H1 (cell line): ENCODE data around the gene MAP7.
A peak's percentile ranks its signal among the peaks of the same experiment; 100 is the strongest.

Source experiments
- BRCA1 ChIP-seq: IDR thresholded peaks from 2 replicates; pipeline ENCODE4 v1.6.1; 2012; ENCODE audit warnings: low read depth, low read length, improper control_type of control experiment
- CEBPB ChIP-seq: IDR thresholded peaks from 2 replicates; pipeline ENCODE4 v1.6.1; 2012; ENCODE audit warnings: low read depth, low read length
- CTCF ChIP-seq, 3 experiments: IDR thresholded peaks; 1 replicate in 2 of 3; 2 replicates in 1 of 3; pipeline versions ENCODE4 v1.5.1 to v1.6.1; 2011; ENCODE audit warnings: low read length in 3 of 3, mild to moderate bottlenecking in 3 of 3, inconsistent platforms in 2 of 3, low read depth in 1 of 3, moderate library complexity in 1 of 3; ENCODE audit not compliant: insufficient read depth in 1 of 3; ENCODE audit errors: control extremely low read depth in 1 of 3
- EGR1 ChIP-seq: IDR thresholded peaks from 2 replicates; pipeline ENCODE4 v1.6.1; 2011; ENCODE audit warnings: low read depth, low read length, borderline replicate concordance
- EP300 ChIP-seq, 2 experiments: IDR thresholded peaks; 1 replicate in 1 of 2; 2 replicates in 1 of 2; pipeline ENCODE4 v1.6.1; 2011 to 2012; ENCODE audit warnings: low read depth in 2 of 2, low read length in 2 of 2, mild to moderate bottlenecking in 2 of 2, borderline replicate concordance in 1 of 2, inconsistent platforms in 1 of 2, moderate library complexity in 1 of 2
- HDAC2 ChIP-seq, 2 experiments: fragments of 300-600 bp in 1 of 2; sonication (generic) in 1 of 2; IDR thresholded peaks; 2 replicates each; pipeline ENCODE4 v1.6.1; 2011 to 2012; ENCODE audit warnings: low read depth in 2 of 2, low read length in 2 of 2, mild to moderate bottlenecking in 2 of 2, moderate library complexity in 2 of 2, borderline replicate concordance in 1 of 2, inconsistent platforms in 1 of 2
- HDAC6 ChIP-seq: IDR thresholded peaks from one replicate; pipeline ENCODE4 v1.7.1; 2012; ENCODE audit warnings: low read depth, mild to moderate bottlenecking, inconsistent platforms, low read length, moderate library complexity
- MAFK ChIP-seq: IDR thresholded peaks from 2 replicates; pipeline ENCODE4 v1.6.1; 2012; ENCODE audit warnings: low read depth, mild to moderate bottlenecking, improper control_type of control experiment, low read length
- POLR2A ChIP-seq, 2 experiments: IDR thresholded peaks; 1 replicate in 1 of 2; 2 replicates in 1 of 2; pipeline ENCODE4 v1.6.1; 2011; ENCODE audit warnings: low read depth in 2 of 2, low read length in 2 of 2, mild to moderate bottlenecking in 2 of 2; ENCODE audit errors: control extremely low read depth in 1 of 2
- POLR2AphosphoS5 ChIP-seq: IDR thresholded peaks from 2 replicates; pipeline ENCODE4 v1.6.1; 2011; ENCODE audit warnings: low read depth, low read length
- RAD21 ChIP-seq, 2 experiments: IDR thresholded peaks in 1 of 2; conservative IDR thresholded peaks in 1 of 2; 2 replicates each; pipeline ENCODE4 v1.6.1; 2011; ENCODE audit warnings: low read depth in 2 of 2, low read length in 2 of 2, improper control_type of control experiment in 1 of 2, inconsistent platforms in 1 of 2, mild to moderate bottlenecking in 1 of 2, moderate library complexity in 1 of 2
- RBBP5 ChIP-seq: IDR thresholded peaks from 2 replicates; pipeline ENCODE4 v1.7.1; 2012; ENCODE audit warnings: low read depth, mild to moderate bottlenecking, inconsistent platforms, low read length, moderate library complexity, borderline replicate concordance
- TEAD4 ChIP-seq: IDR thresholded peaks from 2 replicates; pipeline ENCODE4 v1.6.1; 2012; ENCODE audit warnings: low read depth, low read length, inconsistent platforms, mixed read lengths

- no peak for TF ChIP-seq TEAD4
- TF ChIP-seq RAD21 (IDR thresholded peaks at IDR 0.05 in 1 of 2, conservative IDR thresholded peaks at IDR 0.05 in 1 of 2; ENCODE audit: low read depth in 2 of 2, low read length in 2 of 2): peak in 1 of 2 experiments; percentile 30; a peak in 2 of 4 replicates
- TF ChIP-seq EGR1: no peak
- TF ChIP-seq BRCA1: no peak
- TF ChIP-seq CTCF (IDR thresholded peaks at IDR 0.05; ENCODE audit: control extremely low read depth in 1 of 3, insufficient read depth in 1 of 3, low read depth in 1 of 3, low read length in 3 of 3): peak in 1 of 3 experiments; percentile 35; a peak in 2 of 4 replicates
- TF ChIP-seq CEBPB: no peak
- no peak for TF ChIP-seq POLR2A (IDR thresholded peaks at IDR 0.05; ENCODE audit: control extremely low read depth in 1 of 2, low read depth in 2 of 2, low read length in 2 of 2)
- TF ChIP-seq RBBP5: no peak
- TF ChIP-seq POLR2AphosphoS5: no peak
- TF ChIP-seq HDAC2 (IDR thresholded peaks at IDR 0.05; ENCODE audit: borderline replicate concordance in 1 of 2, low read depth in 2 of 2, low read length in 2 of 2): no peak
- no peak for TF ChIP-seq HDAC6
- no peak for TF ChIP-seq EP300 (IDR thresholded peaks at IDR 0.05; ENCODE audit: borderline replicate concordance in 1 of 2, low read depth in 2 of 2, low read length in 2 of 2)
- no peak for TF ChIP-seq MAFK
These were observed 32.7 kb upstream of the MAP7 start for GRCh38 chr6:136582711-136583471.
